ENCODE measurements around the gene STUB1.

The STUB1 gene

GRCh38 chr16:693766-694165 is 13.6 kb downstream of the STUB1 start:
- DNase-seq (ENCODE audit: low read depth in 3 of 3, low spot score in 1 of 3), result no peak

GRCh38 chr16:694187-694862 is 14.1 kb downstream of the STUB1 start:
- no peak for DNase-seq (ENCODE audit: low read depth in 3 of 3, low spot score in 1 of 3)

GRCh38 chr16:694863-695354 is 14.7 kb downstream of the STUB1 start:
- no peak for DNase-seq (ENCODE audit: low read depth in 3 of 3, low spot score in 1 of 3)

- DNase-seq (ENCODE audit: low read depth in 3 of 3, low spot score in 1 of 3), result peak in 2 of 3 donors; percentile 54 to 60
Measured at GRCh38 chr16:695355-696089, 15.3 kb downstream of the STUB1 start.

- no peak for DNase-seq (ENCODE audit: low read depth in 3 of 3, low spot score in 1 of 3)
Measured at GRCh38 chr16:698911-699671, 18.9 kb downstream of the STUB1 start.

- peak in 1 of 3 donors; percentile 48 for DNase-seq (ENCODE audit: low read depth in 3 of 3, low spot score in 1 of 3)
Measured at GRCh38 chr16:700684-701584, 20.7 kb downstream of the STUB1 start.

GRCh38 chr16:702341-702740 is 22.1 kb downstream of the STUB1 start:
- no peak for DNase-seq (ENCODE audit: low read depth in 3 of 3, low spot score in 1 of 3)

- no peak for DNase-seq (ENCODE audit: low read depth in 3 of 3, low spot score in 1 of 3)
Measured at GRCh38 chr16:703406-703805, 23.2 kb downstream of the STUB1 start.

GRCh38 chr16:704047-704446 is 23.8 kb downstream of the STUB1 start:
- no peak for DNase-seq (ENCODE audit: low read depth in 3 of 3, low spot score in 1 of 3)

GRCh38 chr16:704552-705380 is 24.6 kb downstream of the STUB1 start:
- no peak for DNase-seq (ENCODE audit: low read depth in 3 of 3, low spot score in 1 of 3)

GRCh38 chr16:705431-706188 is 25.4 kb downstream of the STUB1 start, which contains the start of gene FBXL16:
Gene FBXL16 (minus strand): TSS chr16:705801. CDS start chr16:697405, 8,396 bp downstream.
- DNase-seq (ENCODE audit: low read depth in 3 of 3, low spot score in 1 of 3), result no peak

GRCh38 chr16:706189-707061 is 26.2 kb downstream of the STUB1 start:
- no peak for DNase-seq (ENCODE audit: low read depth in 3 of 3, low spot score in 1 of 3)

GRCh38 chr16:707062-707538 is 26.9 kb downstream of the STUB1 start:
- DNase-seq (ENCODE audit: low read depth in 3 of 3, low spot score in 1 of 3), result no peak

- DNase-seq (ENCODE audit: low read depth in 3 of 3, low spot score in 1 of 3), result no peak
Measured at GRCh38 chr16:708019-708418, 27.8 kb downstream of the STUB1 start.

- DNase-seq (ENCODE audit: low read depth in 3 of 3, low spot score in 1 of 3), result no peak
Measured at GRCh38 chr16:708959-709358, 28.7 kb downstream of the STUB1 start.

- DNase-seq (ENCODE audit: low read depth in 3 of 3, low spot score in 1 of 3), result no peak
Measured at GRCh38 chr16:709566-710499, 29.6 kb downstream of the STUB1 start.
